CD4-positive, alpha-beta T cell treated with Interleukin-17A for 1 hour (primary cell): ENCODE results near the gene UQCRH.
A peak's percentile ranks its signal among the peaks of the same experiment; 100 is the strongest.

Experiments used
- DNase-seq: peaks from one replicate; pipeline ENCODE4 v3.0.0-alpha.2; 2020

Gene UQCRH

GRCh38 chr1:46303038-46303871 is at the start of gene UQCRH, which contains the start of gene LRRC41:
Gene UQCRH, plus strand, starts transcription at chr1:46303698. Its CDS starts 69 bp downstream, at chr1:46303767.
Gene LRRC41, minus strand, starts transcription at chr1:46303616. Its CDS starts 294 bp downstream, at chr1:46303322.
- DNase-seq: peak; percentile 96

- DNase-seq: no peak
These were observed 48.8 kb upstream of the UQCRH start for GRCh38 chr1:46254668-46255067.

- no peak for DNase-seq
These were observed 47.0 kb upstream of the UQCRH start for GRCh38 chr1:46256523-46256922.

- no peak for DNase-seq
These were observed 41.0 kb upstream of the UQCRH start for GRCh38 chr1:46262508-46262907.

GRCh38 chr1:46263146-46263545 is 40.4 kb upstream of the UQCRH start:
- DNase-seq: no peak

- no peak for DNase-seq
These were observed 34.9 kb upstream of the UQCRH start for GRCh38 chr1:46268578-46268977.

- DNase-seq: no peak
These were observed 29.1 kb upstream of the UQCRH start for GRCh38 chr1:46274225-46275029.

- DNase-seq: no peak
These were observed 28.5 kb upstream of the UQCRH start for GRCh38 chr1:46275030-46275337.

- no peak for DNase-seq
These were observed 25.7 kb upstream of the UQCRH start for GRCh38 chr1:46277658-46278373.

- no peak for DNase-seq
These were observed 24.7 kb upstream of the UQCRH start for GRCh38 chr1:46278807-46279206.

GRCh38 chr1:46280092-46280491 is 23.4 kb upstream of the UQCRH start:
- no peak for DNase-seq

GRCh38 chr1:46281021-46281420 is 22.5 kb upstream of the UQCRH start:
- DNase-seq: no peak

- no peak for DNase-seq
These were observed 19.4 kb upstream of the UQCRH start for GRCh38 chr1:46284058-46284457.

- DNase-seq: no peak
These were observed 18.6 kb upstream of the UQCRH start for GRCh38 chr1:46284597-46285564.

GRCh38 chr1:46285730-46286477 is 17.6 kb upstream of the UQCRH start:
- peak; percentile 11 for DNase-seq

GRCh38 chr1:46288485-46289133 is 14.9 kb upstream of the UQCRH start:
- no peak for DNase-seq

GRCh38 chr1:46289134-46289494 is 14.4 kb upstream of the UQCRH start:
- no peak for DNase-seq

GRCh38 chr1:46289976-46290375 is 13.5 kb upstream of the UQCRH start:
- DNase-seq: no peak

- no peak for DNase-seq
These were observed 8.2 kb upstream of the UQCRH start for GRCh38 chr1:46295306-46295705.

- DNase-seq: no peak
These were observed 5.1 kb upstream of the UQCRH start for GRCh38 chr1:46298387-46298786.
